ENCODE measurements around the gene LRRC37A.
"Not testable (repeated sequence)": the region's sequence is repeated elsewhere in the genome, so short reads cannot be mapped to it uniquely, and the experiment has no call there.

LRRC37A gene

GRCh38 chr17:46373418-46373817 is 78.5 kb downstream of the LRRC37A start:
- H3K4me3 ChIP-seq (ENCODE audit: low read length); H3K27ac ChIP-seq (ENCODE audit: low read depth, low read length); H3K4me1 ChIP-seq (ENCODE audit: insufficient read depth, low read length); H3K9ac ChIP-seq (ENCODE audit: low read depth, low read length); H3K36me3 ChIP-seq (ENCODE audit: insufficient read depth, low read length); H3K9me3 ChIP-seq (ENCODE audit: insufficient read depth, low read depth, low read length); H3K27me3 ChIP-seq (ENCODE audit: insufficient read depth, low read length): not testable (repeated sequence)
- no CpG with 5 or more reads among the region's 7 CpGs for WGBS

- not testable (repeated sequence) for H3K9me3 ChIP-seq (ENCODE audit: insufficient read depth, low read depth, low read length); H3K36me3 ChIP-seq (ENCODE audit: insufficient read depth, low read length); H3K9ac ChIP-seq (ENCODE audit: low read depth, low read length); H3K4me1 ChIP-seq (ENCODE audit: insufficient read depth, low read length); H3K27me3 ChIP-seq (ENCODE audit: insufficient read depth, low read length); H3K4me3 ChIP-seq (ENCODE audit: low read length); H3K27ac ChIP-seq (ENCODE audit: low read depth, low read length)
- 100% methylated on average over 2 of the region's 4 CpGs for WGBS
Observed at GRCh38 chr17:46383118-46383517, 88.2 kb downstream of the LRRC37A start.

DNA sequence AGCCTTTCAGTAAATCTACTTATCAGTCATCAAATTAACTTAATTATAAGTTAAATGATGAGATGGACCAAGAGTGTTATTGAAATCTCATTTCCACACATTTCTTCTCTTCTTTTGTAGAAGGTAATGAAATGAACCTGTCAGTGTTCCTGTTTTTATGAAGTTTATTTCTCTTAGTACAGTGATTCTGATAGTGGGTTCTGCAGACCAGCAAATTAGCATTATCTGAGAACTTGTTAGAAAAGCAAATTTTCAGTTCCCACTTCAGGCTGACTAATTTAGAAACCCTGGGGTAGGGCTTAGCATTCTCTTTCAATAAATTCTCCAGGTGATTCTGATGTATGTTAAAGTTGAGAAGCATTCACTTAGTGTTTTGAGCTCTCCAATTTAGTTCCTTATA is 90.6 kb downstream of the LRRC37A start:
- H3K27ac ChIP-seq (ENCODE audit: low read depth, low read length); H3K4me1 ChIP-seq (ENCODE audit: insufficient read depth, low read length); H3K36me3 ChIP-seq (ENCODE audit: insufficient read depth, low read length); H3K27me3 ChIP-seq (ENCODE audit: insufficient read depth, low read length); H3K4me3 ChIP-seq (ENCODE audit: low read length); H3K9me3 ChIP-seq (ENCODE audit: insufficient read depth, low read depth, low read length); H3K9ac ChIP-seq (ENCODE audit: low read depth, low read length): not testable (repeated sequence)
